A673 (cell line): Measurements from ENCODE around the gene OR2W3.

ENCODE experiments used
- CTCF ChIP-seq: fragments of 300-800, 200-600 bp; sonication (generic); conservative IDR thresholded peaks from 2 replicates; pipeline ENCODE4 v1.5.1; 2017; ENCODE audit warnings: low read depth, mild to moderate bottlenecking, antibody characterized with exemption, low read length, moderate library complexity, mixed read lengths
- EZH2 ChIP-seq: fragments of 200-600 bp; sonication (generic); IDR thresholded peaks from 2 replicates; pipeline ENCODE4 v1.6.1; 2017; ENCODE audit warnings: borderline replicate concordance, low read depth, mild to moderate bottlenecking, mixed read lengths, antibody characterized with exemption, low read length; ENCODE audit not compliant: poor library complexity, severe bottlenecking

- TF ChIP-seq CTCF (no peak), EZH2 (no peak)
These were observed 38.6 kb downstream of the OR2W3 start for GRCh38 chr1:247933989-247934388.
